CD1c-positive myeloid dendritic cell (primary cell): ENCODE measurements around the gene JADE2.
A peak's percentile ranks its signal among the peaks of the same experiment; 100 is the strongest.

Experiments
- DNase-seq: peaks from one replicate; pipeline ENCODE4 v3.0.0-alpha.2; 2016; ENCODE audit errors: extremely low spot score

The JADE2 gene

DNA sequence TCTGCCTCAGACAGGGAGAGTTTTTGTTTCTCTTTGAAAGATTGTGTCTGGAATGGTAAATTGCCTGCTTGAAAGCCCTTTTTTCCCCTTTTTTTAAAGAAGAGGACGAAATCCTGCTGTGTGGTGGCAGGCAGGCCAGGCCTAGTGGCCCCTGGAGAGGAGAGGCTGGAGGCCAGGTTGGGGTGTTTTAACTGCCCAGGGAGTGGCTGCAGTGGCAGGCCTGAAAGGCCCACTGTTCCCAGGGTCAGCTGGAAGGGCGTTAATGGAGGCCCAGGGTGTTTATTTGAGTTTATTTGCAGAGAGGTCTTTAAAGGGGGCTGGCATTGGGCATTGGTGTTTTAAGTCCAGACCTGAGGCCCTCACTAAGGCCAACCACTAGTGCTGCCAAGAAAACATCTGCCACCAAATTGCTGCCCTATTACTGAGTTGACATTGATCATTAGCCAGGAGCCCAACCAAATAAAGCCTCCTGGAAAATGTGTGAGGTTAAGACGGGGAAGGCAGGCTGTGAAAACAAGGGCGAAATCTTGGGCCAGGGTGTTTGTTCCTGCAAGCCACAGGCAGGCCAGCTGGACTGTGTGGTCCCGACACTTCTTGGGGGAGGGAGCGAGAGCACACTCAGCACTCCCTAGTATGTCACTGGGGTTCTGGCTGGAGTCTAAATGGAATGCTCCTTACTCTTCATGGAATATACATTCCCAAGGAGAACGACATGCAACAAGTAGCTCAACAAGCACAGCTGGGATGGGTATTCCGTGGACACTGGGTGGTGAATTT lies 5.0 kb downstream of the JADE2 start:
- DNase-seq: no peak

DNA sequence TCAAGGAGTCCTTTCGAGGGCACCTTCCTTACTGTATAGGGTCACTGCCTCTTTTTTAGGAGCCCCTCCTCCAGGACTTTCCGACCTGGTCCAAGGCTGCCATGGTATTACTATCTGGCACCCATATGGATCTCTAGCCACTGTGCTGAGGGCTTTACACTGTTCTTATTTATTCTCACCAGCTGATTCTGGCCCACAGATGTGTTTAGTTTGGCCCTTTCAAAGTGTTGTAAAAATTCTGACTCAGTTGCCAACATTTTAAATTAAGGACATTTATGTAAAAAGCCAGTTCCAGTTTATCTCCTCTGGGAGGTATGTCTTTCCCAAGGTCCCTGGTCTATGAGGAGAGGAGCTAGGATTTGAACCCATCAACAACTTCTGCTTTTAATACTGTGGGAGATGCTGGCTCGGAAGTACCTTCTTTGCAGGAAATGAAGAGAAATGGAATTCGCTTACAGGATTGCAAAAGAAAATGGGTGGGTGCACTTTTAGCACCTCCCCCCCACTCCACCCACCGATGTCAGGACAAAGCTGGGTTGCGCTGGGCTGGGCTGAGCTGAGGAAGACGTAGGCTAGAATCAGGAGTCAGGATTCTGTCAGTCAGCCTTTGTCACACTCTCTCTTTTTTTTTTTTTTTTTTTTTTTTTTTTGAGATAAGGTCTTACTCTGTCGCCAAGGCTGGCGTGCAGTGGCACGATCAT lies 7.8 kb downstream of the JADE2 start:
- peak; percentile 50 for DNase-seq

DNA sequence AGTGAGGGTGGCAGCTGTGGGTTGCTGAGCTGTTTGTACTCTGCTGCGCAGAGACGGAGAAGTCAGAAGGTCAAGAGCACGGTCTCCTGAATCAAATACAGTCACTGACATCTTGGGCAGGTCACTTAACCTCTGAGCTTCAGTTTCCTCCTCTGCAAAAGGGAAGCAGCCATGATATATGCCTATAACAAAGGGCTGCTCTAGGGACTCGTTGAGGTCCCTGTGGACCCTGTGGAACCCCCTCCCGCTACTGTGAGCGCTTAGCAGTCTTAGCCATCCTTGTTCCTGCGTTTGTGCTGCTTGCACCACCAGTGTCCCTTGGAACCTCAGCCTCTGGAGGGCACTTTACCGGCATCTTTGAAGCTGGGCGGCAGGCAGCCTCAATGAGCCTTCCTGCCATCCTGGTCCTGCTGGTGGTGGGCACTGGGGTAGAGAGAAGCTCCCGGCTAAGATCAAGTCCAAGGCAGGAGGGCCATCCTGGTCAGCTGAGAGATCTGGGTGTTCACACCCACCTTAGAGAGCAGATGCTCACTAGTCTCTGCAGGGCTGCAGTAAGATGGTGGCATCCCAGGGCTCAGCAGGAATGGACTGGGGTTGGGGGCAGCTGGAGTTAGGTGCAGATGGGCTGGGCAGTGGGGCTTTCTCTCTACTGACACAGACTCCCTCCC lies 8.7 kb downstream of the JADE2 start:
- DNase-seq: no peak

DNA sequence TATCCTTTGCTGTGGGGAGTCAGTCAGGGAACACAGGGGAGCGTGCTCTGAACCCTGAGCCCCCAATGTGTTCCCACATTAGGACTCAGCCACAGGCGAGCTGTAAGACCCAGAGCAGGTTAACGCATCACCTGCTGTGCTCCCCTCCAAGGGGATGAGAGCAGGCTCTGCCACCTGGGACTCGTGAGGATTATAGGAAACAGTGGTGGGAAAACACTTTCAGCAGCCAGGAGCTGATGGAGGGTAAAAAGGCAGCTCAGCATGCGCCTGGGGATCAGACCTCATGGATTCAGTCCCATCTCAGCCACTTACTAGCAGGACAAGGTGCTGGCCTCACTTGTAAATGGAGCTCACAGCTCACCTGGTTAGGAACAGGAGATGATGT lies 9.2 kb downstream of the JADE2 start:
- DNase-seq: no peak

DNA sequence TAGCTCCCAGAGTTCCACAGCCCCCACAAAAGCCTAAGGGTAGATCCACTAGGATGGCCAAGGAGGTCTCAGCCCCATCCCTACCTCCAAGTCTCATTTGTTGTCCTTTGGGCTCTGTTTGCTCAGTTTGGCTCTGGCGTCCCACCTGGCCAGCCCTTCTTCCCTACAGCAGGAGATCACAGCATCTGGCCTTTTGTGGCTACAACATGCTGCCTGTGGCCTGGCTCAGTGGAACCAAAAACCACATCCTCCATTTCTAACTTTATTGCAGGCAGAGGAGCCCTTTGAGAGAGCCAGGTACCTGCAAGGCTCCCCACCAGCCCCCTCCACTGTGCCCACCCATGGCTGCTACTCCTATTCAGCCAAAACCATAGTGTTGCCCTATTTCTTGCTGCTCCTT lies 11.4 kb downstream of the JADE2 start:
- DNase-seq: no peak

DNA sequence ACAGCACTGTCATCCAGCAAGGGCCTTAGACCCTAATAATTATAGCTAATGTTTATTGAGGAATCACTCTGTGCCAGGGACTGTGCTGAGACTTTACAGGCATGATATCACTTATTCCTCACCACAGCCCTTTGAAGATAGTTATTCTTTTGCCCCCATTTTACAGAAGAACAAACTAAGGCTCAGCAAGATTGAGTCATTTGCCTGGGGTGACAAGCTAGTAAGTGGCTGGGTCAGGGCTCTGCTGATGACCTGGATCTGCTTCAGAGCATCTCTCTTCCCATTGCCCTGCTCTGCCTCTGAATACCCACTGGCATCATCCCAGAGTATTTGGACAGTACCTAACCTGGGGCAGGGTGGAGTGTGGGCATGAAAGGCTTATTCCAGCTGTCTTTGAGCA lies 11.8 kb downstream of the JADE2 start:
- DNase-seq: no peak

DNA sequence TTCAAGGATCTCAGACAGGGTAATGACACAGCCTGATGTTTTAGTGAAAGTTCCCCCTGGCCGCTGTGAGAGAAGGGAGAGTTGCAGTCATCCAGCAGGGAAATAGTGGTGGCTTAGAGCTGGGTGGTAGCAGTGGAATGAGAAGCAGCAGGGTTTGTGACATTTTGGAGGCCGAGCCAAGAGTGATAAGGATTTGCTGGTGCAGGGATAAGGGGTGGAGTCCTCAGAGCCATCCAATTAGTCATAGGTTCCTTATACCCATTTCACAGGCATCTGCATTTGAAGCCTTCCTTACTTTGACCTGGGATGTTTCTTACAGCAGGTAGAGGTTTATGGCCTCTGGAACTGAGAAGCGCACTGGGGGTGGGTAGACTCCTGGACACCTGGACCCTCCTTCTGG lies 12.8 kb downstream of the JADE2 start:
- no peak for DNase-seq

DNA sequence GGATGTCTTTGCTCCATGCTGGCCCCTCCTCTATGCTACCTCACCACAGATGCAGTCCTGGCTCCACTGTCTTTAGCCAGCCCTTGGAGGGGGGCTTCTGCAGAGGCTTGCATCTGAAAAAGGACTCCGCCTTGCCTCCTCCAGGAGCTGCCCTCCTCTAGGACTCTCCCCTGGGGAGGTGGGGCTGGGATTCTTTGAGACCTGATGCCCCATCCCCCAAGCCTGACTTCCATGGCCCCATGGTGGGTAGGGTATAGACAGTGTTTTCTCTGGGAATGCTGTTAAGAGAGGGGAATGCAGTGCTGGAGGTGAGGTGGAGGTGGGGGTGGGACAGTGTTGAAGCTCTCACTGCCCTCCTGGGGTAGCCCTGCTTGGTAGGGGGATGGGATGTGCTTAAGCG lies 14.3 kb downstream of the JADE2 start:
- no peak for DNase-seq

DNA sequence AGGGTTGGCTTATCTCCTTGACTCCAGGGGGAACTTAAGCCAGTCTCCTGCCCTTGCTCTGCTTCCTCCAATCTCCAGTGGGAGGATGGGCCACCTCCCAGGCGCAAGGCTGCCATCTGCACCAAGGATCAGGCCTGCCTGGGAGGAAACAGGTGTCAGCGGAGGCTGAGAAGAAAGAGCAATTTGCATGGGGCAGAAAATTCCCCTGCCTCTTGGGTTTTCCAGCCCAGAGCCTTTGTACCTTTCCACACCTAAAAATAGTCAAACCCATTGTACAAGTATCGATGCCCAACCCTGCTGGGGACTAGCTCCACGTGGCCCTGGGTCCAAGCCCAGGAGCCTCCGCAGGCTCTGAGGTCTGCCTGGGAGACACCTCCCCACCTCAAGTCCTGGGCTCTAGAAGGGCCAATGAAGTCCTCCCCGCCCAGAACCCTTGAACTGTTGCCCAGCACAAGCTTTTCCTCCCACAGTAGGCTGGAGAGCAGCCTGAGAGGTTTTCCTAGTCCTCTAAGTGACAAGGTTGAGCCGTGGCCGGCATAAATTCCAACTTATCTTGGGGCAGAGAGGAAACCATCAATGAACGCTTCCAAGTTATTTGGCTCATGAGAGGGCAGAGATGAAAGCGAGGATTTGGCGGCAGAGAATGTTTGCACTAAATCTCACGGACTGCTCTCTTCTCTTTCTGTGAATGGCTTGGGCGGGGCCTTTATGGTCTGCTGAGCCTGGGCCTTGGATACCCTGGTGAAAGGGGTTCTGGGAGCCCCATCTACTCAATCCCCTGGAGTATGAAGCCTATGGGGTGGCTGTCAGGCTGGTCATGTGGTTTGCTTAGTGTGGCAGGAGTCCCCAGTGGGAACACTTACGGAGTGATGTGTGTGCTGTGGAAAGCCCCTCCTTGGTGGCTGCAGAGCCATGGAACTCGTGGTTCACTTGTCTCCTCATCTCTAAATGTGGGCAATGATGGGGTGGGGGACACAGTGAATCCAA lies 15.6 kb downstream of the JADE2 start:
- DNase-seq: no peak

DNA sequence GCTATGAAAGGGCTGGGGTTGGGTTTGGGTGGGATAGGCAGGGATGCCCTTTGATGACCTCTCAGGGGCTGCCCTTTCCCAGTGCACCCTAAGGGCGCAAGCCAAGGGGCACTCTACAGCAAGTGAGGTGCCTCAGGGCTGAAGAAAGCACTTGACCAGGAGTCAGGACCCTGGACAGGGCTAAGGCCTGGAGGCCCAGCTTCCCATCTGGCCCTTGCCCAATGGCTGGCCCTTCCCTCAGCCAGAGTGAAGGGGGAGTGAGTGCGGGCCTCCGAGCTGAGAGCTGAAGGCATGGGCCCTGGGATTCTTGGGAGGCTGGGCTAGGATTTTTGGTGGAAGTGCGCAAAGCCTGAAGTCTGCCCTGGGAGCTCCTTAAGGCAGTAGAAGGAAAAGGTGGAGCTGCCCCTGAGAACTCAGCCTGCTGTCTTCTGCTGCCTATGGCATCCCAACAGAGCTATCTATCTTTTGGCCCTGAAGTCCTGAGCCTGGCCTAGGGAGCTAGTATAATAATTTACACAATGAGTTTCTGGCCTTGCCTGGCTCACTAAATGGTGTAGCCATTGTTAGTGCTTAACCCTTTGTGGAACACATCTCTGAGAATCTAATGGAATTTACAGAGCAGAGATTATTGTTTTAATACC lies 16.4 kb downstream of the JADE2 start:
- peak; percentile 30 for DNase-seq

DNA sequence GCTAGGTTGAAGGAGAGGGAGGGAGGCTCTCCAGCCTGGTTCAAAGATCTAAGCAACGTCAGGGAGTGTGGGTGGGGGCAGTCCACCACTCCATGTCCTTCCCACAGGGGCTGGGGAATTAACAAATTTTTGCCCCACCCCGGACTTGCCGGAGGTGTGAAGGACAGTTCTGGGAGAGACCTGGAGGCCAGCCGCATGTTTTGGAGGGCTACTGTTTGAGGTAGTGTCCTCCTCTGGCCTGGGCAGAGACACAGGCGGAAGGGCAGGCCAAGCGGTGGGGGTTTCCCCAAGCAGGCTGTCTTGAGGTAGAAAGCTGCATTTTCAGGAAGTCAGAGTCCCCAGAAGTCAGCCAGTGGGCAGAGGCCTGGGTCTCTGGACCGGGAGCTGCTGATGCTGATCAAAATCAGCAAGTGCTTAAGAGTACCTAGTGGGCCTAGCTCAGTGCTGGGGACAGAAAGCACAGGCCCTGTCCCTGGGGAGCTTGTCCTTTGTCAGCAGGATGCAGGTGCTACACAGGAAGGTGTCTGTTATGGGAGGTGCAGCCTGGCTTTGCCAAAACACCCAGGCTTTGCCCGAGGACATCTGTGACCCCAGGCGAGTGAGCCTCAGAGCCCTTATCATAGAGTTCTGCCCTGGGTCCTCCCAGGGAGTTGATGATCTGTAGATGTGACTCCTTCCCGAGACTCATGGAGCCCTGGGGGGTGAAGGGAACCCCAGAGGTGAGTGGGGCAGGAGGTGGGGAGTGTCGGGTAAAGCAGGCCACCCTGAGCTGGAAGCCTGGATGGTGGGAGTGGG lies 18.5 kb downstream of the JADE2 start:
- peak; percentile 75 for DNase-seq

DNA sequence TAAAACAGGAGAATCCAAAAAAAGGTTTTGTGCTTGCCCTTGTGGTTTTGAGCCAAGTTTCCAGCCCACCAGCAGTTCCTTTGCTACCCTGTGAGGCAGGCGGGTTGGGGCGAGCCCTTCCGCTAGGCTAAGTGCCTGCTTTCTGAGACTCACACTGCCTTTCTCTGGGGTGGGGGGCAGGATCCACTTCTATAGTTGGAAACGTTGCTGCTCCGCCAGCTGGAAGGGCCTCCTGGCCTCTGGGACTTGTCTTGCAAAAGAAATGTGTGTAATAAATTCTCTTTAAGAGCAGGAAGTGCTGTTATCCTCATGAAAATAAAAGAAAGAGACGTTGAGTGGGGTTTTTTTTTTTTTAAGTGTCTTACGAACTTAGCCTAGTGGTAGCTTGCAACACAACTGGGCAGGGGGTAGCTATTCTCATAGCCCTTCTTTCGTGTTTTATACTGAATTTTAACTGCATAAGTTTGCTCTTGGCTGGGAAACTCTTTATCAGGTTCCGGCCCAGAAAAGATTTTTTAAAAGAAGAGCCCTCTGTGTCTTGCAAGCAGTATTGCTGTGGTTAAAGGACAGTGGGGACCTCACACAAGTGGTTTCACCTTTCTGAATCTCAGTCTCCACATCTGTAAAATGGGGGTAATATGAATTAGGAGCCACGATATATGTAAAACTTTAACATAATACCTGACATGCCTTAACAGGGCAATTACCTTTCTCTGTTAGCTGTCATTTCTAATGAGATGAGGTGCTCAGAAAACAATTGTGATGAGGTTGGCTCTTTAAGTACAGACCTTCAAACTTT lies 19.8 kb downstream of the JADE2 start:
- DNase-seq: peak; percentile 15

DNA sequence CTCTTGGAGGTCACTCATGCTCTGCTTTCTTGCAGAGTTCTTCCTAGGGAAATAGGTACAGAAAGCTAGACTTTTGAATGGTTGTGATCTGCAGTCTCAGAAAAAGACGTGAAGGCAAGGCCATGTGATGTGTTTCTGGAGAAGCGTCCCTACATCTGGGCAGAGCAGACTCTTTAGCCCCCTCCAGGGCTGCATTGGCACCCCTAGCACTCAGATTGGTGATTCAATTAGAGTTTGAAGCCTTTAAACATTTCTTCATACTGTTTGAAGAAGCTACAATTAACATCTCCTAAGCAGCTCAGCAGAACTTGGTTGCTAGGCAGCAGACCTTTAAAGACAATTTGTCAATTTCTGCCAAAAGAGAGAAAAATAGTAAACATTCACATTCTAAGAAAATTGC lies 21.6 kb downstream of the JADE2 start:
- no peak for DNase-seq

DNA sequence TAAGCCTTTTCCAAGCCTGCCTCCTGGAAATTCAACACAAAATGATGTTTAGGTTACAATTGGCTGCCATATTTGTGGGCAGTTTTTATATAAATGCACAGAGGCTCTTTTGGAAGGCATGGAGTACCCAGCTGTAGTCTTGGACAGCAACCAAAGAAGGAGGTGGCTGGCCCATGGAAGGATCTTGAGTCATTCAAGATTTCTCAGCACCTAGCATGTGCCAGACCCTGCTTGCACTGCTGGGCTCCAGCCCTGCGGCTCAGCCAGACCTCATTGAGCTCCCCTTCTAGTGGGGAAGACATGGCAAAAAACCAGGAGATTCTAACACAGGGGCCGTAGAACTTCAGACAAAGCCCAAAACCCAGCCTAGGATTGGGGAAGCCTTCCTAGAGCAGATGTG lies 22.1 kb downstream of the JADE2 start:
- DNase-seq: no peak

DNA sequence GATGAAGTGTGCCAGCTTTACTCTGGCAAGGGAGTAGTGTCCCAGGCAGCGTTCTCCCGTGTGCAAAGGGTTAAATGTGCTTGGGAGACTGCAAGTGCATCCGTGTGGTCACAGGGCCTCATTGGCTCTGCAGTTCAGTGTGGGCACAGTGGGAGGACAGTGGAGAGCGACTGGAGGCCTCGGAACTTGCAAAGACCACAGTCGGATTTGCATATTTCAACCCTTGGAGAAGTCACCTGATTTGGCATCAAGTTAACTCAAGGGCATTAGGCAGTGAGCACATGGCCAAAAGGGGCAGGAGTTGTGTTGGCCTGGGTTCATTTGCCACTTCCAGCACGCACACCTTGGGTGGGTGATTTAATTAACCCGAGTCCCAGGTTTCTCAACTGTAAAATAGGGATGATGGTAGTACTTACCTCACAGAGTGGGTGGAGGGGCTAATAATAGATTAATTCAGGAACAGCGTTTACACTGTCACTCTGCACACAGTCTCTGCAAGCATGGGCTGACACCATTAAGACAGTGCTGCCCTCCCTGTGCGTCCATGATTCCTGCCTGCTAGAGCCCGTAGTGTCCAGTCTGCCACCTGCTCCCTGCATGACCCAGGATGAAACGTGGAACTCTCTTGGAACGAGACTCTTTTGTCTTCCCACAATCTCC lies 22.7 kb downstream of the JADE2 start:
- no peak for DNase-seq

DNA sequence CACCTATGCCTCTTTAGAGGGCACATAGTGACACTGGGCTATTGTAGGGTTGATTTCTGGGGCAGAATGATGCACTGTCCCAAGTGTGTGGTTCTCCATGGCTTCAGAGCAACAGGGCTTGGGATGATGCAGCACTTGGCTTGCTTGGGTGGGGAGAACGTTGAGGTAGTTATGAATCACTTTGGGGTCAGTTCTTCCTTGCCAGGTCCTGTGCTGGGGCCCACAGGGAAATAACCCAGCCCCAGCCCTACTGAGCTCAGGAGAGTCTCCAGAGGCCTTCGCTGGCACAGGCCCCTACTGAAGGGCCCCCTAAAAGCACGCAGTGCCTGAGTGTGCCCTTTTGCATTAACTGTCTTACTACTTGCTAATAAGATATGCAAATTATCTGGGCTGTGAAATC lies 24.2 kb downstream of the JADE2 start:
- DNase-seq: no peak

DNA sequence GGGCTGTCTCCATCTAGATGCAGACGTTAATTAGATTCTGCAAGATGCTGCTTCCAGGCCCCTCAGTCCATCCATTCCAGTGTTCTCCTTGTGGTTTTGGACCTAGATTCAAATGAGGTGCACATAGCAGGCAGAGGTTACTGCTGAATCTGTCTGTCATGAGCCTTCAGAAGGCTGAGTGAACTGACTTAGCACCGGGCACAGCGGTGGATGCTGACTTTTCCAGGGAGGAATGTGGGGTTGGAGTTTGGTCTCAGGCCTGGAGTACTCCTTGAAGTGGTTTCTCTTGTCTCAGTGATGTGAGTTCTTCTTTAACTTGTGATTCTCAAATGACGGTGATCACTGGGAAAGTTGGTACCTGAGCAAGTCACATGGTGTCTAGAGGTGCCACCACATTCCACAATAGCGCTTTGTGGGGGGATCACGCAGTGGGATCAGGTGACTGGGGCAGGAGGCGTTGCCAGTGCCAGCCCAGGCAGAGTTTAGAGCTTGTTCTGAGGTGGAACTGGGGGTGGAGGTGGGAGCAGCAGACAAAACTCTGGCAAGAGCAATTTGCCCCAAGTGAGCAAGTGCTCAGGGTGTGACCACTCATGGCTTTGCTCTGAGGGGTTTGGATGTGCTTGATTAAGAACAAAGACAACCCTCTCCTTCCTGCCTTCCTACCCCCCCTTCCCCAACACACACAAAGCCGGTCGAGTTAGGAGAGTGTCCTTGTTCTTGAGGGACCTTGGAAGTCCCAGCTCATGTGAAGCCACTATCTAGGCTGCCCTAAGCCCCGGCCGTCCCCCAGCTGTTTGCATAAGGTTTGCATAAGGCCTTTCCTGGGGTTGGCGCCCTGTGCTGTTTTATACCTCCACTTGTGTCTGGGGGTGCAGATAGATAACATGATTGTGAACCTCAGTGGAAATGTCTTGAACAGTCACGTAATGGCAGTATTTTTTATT lies 25.1 kb downstream of the JADE2 start:
- no peak for DNase-seq

DNA sequence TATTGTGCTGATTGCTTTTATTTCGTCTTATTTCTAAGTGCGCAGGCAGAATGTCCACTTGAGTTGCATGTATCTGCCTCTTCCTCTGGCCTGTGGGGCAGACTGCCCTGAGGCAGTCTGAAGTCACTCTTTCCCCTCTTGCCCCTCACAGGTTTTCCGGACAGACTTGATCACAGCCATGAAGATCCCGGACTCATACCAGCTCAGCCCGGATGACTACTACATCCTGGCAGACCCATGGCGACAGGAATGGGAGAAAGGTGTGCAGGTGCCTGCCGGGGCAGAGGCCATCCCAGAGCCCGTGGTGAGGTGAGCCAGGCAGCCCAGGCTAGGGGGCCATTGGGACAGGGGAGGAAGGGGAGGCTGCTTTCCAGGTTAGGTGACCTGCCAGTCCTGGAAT lies 26.4 kb downstream of the JADE2 start:
- DNase-seq: no peak
